Trophoblast cell (in vitro differentiated cells and primary cell): ENCODE results near the gene PLA2G3.
A peak's percentile ranks its signal among the peaks of the same experiment; 100 is the strongest.

Experiments used
- DNase-seq, 2 donors: peaks; one replicate each; pipeline ENCODE4 v3.0.0-alpha.2; 2016
- H2AFZ ChIP-seq: 2 replicates; pipeline ENCODE4 v1.6.1; 2013; ENCODE audit warnings: low read length, moderate library complexity, mild to moderate bottlenecking; ENCODE audit not compliant: insufficient read depth, poor library complexity
- H2AK5ac ChIP-seq: 2 replicates; pipeline ENCODE4 v1.6.1; 2013; ENCODE audit warnings: mild to moderate bottlenecking, low read length
- H2BK120ac ChIP-seq: 2 replicates; pipeline ENCODE4 v1.6.1; 2013; ENCODE audit warnings: low read length, mild to moderate bottlenecking, moderate library complexity; ENCODE audit not compliant: insufficient read depth, poor library complexity
- H2BK12ac ChIP-seq: 2 replicates; pipeline ENCODE4 v1.6.1; 2013; ENCODE audit warnings: mild to moderate bottlenecking, low read length, moderate library complexity
- H2BK5ac ChIP-seq: 2 replicates; pipeline ENCODE4 v1.6.1; 2013; ENCODE audit warnings: low read length, low read depth, moderate library complexity, mild to moderate bottlenecking; ENCODE audit not compliant: poor library complexity
- H3K14ac ChIP-seq: 2 replicates; pipeline ENCODE4 v1.6.1; 2013; ENCODE audit warnings: mild to moderate bottlenecking, low read length
- H3K18ac ChIP-seq: 2 replicates; pipeline ENCODE4 v1.6.1; 2013; ENCODE audit warnings: mild to moderate bottlenecking, low read length
- H3K23ac ChIP-seq: 2 replicates; pipeline ENCODE4 v1.6.1; 2013; ENCODE audit warnings: low read length
- H3K27ac ChIP-seq: 2 replicates; pipeline ENCODE4 v1.5.1; 2013; ENCODE audit warnings: low read depth, mild to moderate bottlenecking, inconsistent platforms, low read length, moderate library complexity
- H3K27me3 ChIP-seq: 2 replicates; pipeline ENCODE4 v1.6.1; 2013; ENCODE audit warnings: inconsistent platforms, mild to moderate bottlenecking, low read length, moderate library complexity; ENCODE audit not compliant: insufficient read depth
- H3K36me3 ChIP-seq, 2 experiments: 1 replicate in 1 of 2; 2 replicates in 1 of 2; pipeline ENCODE4 v1.6.1; 2013; ENCODE audit warnings: low read length in 2 of 2, mild to moderate bottlenecking in 2 of 2, moderate library complexity in 1 of 2; ENCODE audit not compliant: insufficient read depth in 2 of 2, control insufficient read depth in 1 of 2
- H3K4ac ChIP-seq: 2 replicates; pipeline ENCODE4 v1.6.1; 2013; ENCODE audit warnings: low read depth, mild to moderate bottlenecking, low read length, moderate library complexity
- H3K4me1 ChIP-seq, 2 experiments: 1 replicate in 1 of 2; 2 replicates in 1 of 2; pipeline ENCODE4 v1.6.1; 2013; ENCODE audit warnings: low read length in 2 of 2, mild to moderate bottlenecking in 2 of 2, moderate library complexity in 1 of 2; ENCODE audit not compliant: insufficient read depth in 2 of 2, control insufficient read depth in 1 of 2
- H3K4me2 ChIP-seq: 2 replicates; pipeline ENCODE4 v1.6.1; 2013; ENCODE audit warnings: inconsistent platforms, mild to moderate bottlenecking, low read length, moderate library complexity
- H3K4me3 ChIP-seq: 2 replicates; pipeline ENCODE4 v1.5.1; 2013; ENCODE audit warnings: mild to moderate bottlenecking, low read depth, low read length, inconsistent platforms
- H3K79me1 ChIP-seq: one replicate; pipeline ENCODE4 v1.6.1; 2013; ENCODE audit warnings: low read length
- H3K79me2 ChIP-seq: 2 replicates; pipeline ENCODE4 v1.6.1; 2013; ENCODE audit warnings: low read length, mild to moderate bottlenecking; ENCODE audit not compliant: control insufficient read depth, insufficient read depth, poor library complexity
- H3K9ac ChIP-seq: 2 replicates; pipeline ENCODE4 v1.6.1; 2013; ENCODE audit warnings: mild to moderate bottlenecking, low read length
- H3K9me3 ChIP-seq: 2 replicates; pipeline ENCODE4 v1.6.1; 2013; ENCODE audit warnings: low read depth, mild to moderate bottlenecking, control low read depth, inconsistent platforms, low read length; ENCODE audit not compliant: insufficient read depth
- H4K12ac ChIP-seq: 2 replicates; pipeline ENCODE4 v1.6.1; 2013; ENCODE audit warnings: low read depth, mild to moderate bottlenecking, low read length, moderate library complexity
- H4K8ac ChIP-seq: 2 replicates; pipeline ENCODE4 v1.6.1; 2013; ENCODE audit warnings: low read depth, mild to moderate bottlenecking, low read length, moderate library complexity
- H4K91ac ChIP-seq: one replicate; pipeline ENCODE4 v1.6.1; 2013; ENCODE audit warnings: low read depth, mild to moderate bottlenecking, low read length, moderate library complexity
- WGBS: extraction: QIAGEN DNeasy Blood & Tissue Kit; methylation state at CpG from one replicate; pipeline ENCODE4 v1.1.7; 2013; ENCODE audit warnings: missing lambda C conversion rate; ENCODE audit not compliant: insufficient read length, insufficient coverage; ENCODE audit errors: extremely low coverage; 5-methylcytosine and 5-hydroxymethylcytosine counted together

Gene PLA2G3

DNA sequence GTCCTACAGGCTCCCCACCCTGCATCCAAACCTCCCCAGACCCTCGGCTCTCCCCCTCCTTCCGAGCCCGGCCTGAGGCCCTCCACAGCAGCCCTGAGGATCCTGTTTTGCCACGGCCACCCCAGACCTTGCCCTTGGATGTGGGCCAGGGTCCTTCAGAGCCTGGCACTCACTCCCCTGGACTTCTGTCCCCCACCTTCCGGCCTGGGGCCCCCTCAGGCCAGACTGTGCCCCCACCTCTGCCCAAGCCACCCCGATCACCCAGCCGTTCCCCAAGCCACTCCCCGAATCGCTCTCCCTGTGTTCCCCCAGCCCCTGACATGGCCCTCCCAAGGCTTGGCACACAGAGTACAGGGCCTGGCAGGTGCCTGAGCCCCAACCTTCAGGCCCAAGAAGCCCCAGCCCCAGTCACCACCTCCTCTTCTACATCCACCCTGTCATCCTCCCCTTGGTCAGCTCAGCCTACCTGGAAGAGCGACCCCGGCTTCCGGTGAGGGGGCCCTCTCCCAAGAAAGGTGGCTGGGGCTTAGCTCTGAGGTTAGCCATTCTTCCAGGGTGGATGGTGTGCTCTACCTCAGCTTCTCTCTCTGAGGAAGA, 14.7 kb downstream of the PLA2G3 start:
- WGBS: no CpG with 5 or more reads among the region's 12 CpGs
- no peak overlapping the region for H2AFZ ChIP-seq

DNA sequence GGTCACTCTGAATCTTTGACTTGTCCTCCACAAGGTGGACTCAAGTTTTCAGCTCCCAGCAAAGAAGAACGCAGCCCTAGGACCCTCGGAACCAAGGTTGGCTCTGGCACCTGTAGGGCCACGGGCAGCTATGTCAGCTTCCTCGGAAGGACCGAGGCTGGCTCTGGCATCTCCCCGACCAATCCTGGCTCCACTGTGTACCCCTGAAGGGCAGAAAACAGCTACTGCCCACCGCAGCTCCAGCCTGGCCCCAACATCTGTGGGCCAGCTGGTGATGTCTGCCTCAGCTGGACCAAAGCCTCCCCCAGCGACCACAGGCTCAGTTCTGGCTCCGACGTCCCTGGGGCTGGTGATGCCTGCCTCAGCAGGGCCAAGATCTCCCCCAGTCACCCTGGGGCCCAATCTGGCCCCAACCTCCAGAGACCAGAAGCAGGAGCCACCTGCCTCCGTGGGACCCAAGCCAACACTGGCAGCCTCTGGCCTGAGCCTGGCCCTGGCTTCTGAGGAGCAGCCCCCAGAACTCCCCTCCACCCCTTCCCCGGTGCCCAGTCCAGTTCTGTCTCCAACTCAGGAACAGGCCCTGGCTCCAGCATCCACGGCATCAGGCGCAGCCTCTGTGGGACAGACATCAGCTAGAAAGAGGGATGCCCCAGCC, 15.4 kb downstream of the PLA2G3 start:
- Histone ChIP-seq H3K4me3 (no peak overlapping the region), H4K12ac (no peak overlapping the region), H2BK12ac (no peak overlapping the region), H4K91ac (no peak overlapping the region), H3K79me1 (peaks cover 3% of the 10 kb centered on the region), H2AK5ac (no peak overlapping the region), H3K18ac (no peak overlapping the region), H3K14ac (no peak overlapping the region), H3K36me3 (peaks cover 0 to 2% of the 10 kb centered on the region in 2 experiments), H3K9me3 (no peaks in the 10 kb centered on the region), H3K4ac (no peak overlapping the region), H4K8ac (no peak overlapping the region), H3K27me3 (no peaks in the 10 kb centered on the region), H3K9ac (no peak overlapping the region), H3K4me1 (peaks cover 0 to 5% of the 10 kb centered on the region in 2 experiments), H3K27ac (no peak overlapping the region), H3K79me2 (no peaks in the 10 kb centered on the region), H2BK120ac (no peak overlapping the region), H2BK5ac (no peak overlapping the region), H2AFZ (no peak overlapping the region), H3K23ac (no peak overlapping the region), H3K4me2 (no peak overlapping the region)
- DNase-seq: no peak
- no CpG with 5 or more reads among the region's 14 CpGs for WGBS

More for the DNA sequence above, 14.7 kb downstream of the PLA2G3 start:
- H3K4me1 ChIP-seq: peaks cover 0 to 5% of the 10 kb centered on the region in 2 experiments
- no peak overlapping the region for H3K23ac ChIP-seq
- no peak for DNase-seq
- no peak overlapping the region for H3K4me2 ChIP-seq
- H4K12ac ChIP-seq: no peak overlapping the region
- no peak overlapping the region for H2BK12ac ChIP-seq
- H3K14ac ChIP-seq: no peak overlapping the region
- H3K4ac ChIP-seq: no peak overlapping the region
- no peaks in the 10 kb centered on the region for H3K27me3 ChIP-seq
- H3K9me3 ChIP-seq: no peaks in the 10 kb centered on the region
- H4K91ac ChIP-seq: no peak overlapping the region
- no peak overlapping the region for H3K9ac ChIP-seq
- H3K18ac ChIP-seq: no peak overlapping the region
- H2AK5ac ChIP-seq: no peak overlapping the region
- H3K79me1 ChIP-seq: peaks cover 3% of the 10 kb centered on the region
- H3K27ac ChIP-seq: no peak overlapping the region
- no peak overlapping the region for H2BK5ac ChIP-seq
- no peak overlapping the region for H2BK120ac ChIP-seq
- peaks cover 0 to 2% of the 10 kb centered on the region in 2 experiments for H3K36me3 ChIP-seq
- H4K8ac ChIP-seq: no peak overlapping the region
- no peaks in the 10 kb centered on the region for H3K79me2 ChIP-seq
- H3K4me3 ChIP-seq: no peak overlapping the region

DNA sequence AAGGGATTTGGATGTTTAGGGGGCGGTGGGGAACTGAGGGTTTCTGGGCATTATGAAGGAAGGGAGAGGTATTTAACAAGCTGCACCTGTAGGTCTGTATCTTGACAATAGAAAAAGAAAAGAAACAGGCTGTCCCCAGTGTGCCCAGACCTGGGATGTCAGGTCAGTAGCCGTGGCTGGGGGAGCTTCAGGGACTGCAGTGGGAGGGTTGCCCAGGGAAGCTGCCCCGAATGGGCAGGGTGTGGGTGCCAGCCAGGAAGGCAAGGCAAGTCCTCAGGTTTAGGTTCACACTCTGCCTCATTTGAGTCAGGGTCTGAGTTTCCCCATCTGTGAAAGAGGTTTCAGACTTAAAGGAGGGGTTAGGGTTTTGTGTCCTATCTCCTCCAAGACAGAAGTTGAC, 16.0 kb downstream of the PLA2G3 start:
- WGBS: no CpG with 5 or more reads among the region's 3 CpGs
- no peak overlapping the region for H3K9ac ChIP-seq
- no peak overlapping the region for H3K4ac ChIP-seq
- no peak overlapping the region for H2BK120ac ChIP-seq
- H4K8ac ChIP-seq: no peak overlapping the region
- no peak overlapping the region for H3K4me3 ChIP-seq
- no peaks in the 10 kb centered on the region for H3K9me3 ChIP-seq
- H4K12ac ChIP-seq: no peak overlapping the region
- peaks cover 0 to 2% of the 10 kb centered on the region in 2 experiments for H3K36me3 ChIP-seq
- no peak overlapping the region for H3K27ac ChIP-seq
- peaks cover 0 to 5% of the 10 kb centered on the region in 2 experiments for H3K4me1 ChIP-seq
- H3K79me2 ChIP-seq: no peaks in the 10 kb centered on the region
- H3K18ac ChIP-seq: no peak overlapping the region
- no peak overlapping the region for H3K23ac ChIP-seq
- H3K79me1 ChIP-seq: peaks cover 3% of the 10 kb centered on the region
- no peak overlapping the region for H3K14ac ChIP-seq
- H2AFZ ChIP-seq: no peak overlapping the region
- no peak for DNase-seq
- H2BK12ac ChIP-seq: no peak overlapping the region
- H2AK5ac ChIP-seq: no peak overlapping the region
- H4K91ac ChIP-seq: no peak overlapping the region
- H3K4me2 ChIP-seq: no peak overlapping the region
- no peak overlapping the region for H2BK5ac ChIP-seq
- no peaks in the 10 kb centered on the region for H3K27me3 ChIP-seq

DNA sequence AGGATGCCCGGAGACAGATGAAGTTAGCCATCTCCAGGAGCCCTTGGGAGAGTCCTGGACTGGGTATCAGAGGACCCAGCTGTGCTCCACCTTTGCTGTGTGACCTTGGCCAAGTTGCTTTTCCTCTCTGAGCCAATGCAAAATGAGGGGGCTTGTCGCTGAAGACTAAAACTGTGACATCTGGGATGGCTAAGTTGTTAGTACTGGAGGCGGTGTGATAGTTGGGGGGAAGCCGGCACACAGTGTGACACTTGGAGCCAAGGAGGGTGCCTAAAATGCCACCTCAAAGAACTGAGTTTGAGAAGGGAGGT, 17.1 kb downstream of the PLA2G3 start:
- no CpG with 5 or more reads among the region's 4 CpGs for WGBS
- H3K18ac ChIP-seq: no peak overlapping the region

More for the DNA sequence above, 17.1 kb downstream of the PLA2G3 start:
- no peak overlapping the region for H3K27ac ChIP-seq
- H3K4me2 ChIP-seq: peak overlapping the region; percentile 59
- no peak overlapping the region for H2BK12ac ChIP-seq
- H3K9ac ChIP-seq: no peak overlapping the region
- H4K91ac ChIP-seq: peak overlapping the region; percentile 36
- peak overlapping the region; percentile 15 for H3K14ac ChIP-seq
- no peaks in the 10 kb centered on the region for H3K27me3 ChIP-seq
- no peak overlapping the region for H3K23ac ChIP-seq
- no peak overlapping the region for H2BK5ac ChIP-seq
- H2AFZ ChIP-seq: peak overlapping the region; percentile 21
- DNase-seq: no peak
- no peaks in the 10 kb centered on the region for H3K9me3 ChIP-seq
- H3K4me3 ChIP-seq: no peak overlapping the region
- H3K79me2 ChIP-seq: no peaks in the 10 kb centered on the region
- H3K79me1 ChIP-seq: peaks cover 3% of the 10 kb centered on the region
- H4K8ac ChIP-seq: peak overlapping the region; percentile 67
- H4K12ac ChIP-seq: no peak overlapping the region
- H2BK120ac ChIP-seq: no peak overlapping the region
- no peak overlapping the region for H3K4ac ChIP-seq
- no peaks in the 10 kb centered on the region for H3K36me3 ChIP-seq
- peaks cover 0 to 5% of the 10 kb centered on the region in 2 experiments for H3K4me1 ChIP-seq
- H2AK5ac ChIP-seq: no peak overlapping the region
